Lung microvascular endothelial cell (primary cell): ENCODE data around the gene ARHGEF26. TPM values are rescaled to one million over a fixed set of nuclear protein-coding genes. Genes with fewer than 3 reads are reported as not detected.

ENCODE experiments used
- DNase-seq, 2 donors: peaks; one replicate each; pipeline versions ENCODE4 v3.0.0 to v3.0.0-alpha.2; 2010; ENCODE audit warnings: low read depth in 2 of 2
- total RNA-seq: library from RNA; depleted of rRNA; stranded (reverse); fragments of >200 nt; gene quantifications from 2 replicates; pipeline ENCODE4 v1.2.1, GENCODE V29; 2014

Gene ARHGEF26
- total RNA-seq, 1 donor from 2014 or later = under 0.01 TPM

DNA sequence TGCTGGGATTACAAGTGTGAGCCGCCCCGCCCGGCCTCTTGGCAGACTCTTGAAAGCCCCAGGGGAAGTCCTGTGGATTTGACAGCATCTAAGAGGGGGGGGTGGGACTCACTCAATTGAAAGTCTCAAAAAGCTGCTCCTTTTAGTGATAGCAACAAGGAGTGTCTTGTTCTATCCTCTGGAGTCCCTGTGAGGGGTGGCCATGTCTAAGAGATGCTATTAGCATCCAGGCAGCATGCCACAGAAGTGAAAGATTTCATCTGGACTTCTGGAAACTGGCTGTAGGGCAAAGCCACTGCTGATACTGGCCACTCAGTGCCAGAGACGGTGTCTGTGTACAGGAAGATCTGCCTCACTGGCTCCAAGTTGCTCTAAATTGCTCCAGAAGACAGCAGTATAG lies 129.1 kb downstream of the ARHGEF26 start:
- DNase-seq = no peak

DNA sequence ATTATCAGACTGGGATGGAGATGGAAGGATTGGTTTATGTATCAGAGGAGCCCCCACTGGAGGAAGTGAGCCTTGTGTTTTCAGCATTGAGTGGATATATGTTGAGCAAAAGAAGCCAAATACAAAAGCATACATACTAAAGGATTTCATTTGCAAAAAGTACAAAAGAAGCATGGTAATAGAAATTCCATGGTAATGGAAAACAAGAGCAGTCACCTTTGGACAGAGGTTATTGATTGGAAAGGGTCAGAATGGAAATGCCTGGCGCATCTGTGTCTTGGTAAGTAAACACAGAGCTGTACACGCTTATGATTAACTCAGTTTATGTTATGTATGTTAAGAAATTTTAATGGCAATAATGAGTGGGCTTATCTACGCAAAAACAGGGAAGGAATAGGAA lies 130.4 kb downstream of the ARHGEF26 start:
- DNase-seq = no peak

DNA sequence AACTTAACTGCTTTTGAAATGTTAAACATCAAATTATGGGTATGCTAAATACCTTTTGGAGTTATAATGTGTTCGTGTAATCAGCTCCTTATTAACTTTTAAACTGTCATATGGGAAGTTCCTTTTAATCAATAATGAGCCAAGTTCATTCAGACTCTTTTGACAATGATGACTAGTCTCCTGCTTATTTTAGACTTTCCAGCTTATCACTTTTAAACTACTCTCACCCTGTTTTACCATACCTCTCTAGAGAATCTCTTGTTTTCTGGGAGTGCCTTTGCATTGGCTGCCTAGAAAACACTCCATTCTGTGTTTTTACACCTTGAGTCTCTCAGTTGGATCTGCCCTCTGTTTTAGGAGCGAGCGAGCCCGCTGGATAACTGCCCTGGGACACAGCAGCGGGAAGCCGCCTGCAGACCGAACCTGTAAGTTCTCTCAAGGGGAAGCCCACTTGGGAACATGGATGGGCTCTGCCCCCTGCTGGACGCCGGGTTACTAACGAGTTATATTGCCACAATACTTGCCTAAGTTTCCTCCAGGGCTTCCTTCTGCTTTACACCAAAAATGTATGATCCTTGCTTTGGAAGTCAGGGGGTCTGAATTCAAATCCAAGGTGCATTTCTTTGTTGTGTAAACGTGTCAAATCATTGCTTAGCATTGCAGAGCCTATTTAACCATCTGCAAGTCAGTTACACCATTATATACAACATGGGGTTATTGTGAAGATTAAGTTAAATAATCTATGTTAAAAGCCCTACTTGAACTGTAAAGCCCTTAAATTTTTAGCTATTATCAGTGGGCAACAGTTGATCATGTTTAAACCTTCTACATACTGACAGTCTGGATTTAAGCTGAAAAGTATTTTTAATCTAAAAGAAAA lies 131.8 kb downstream of the ARHGEF26 start:
- DNase-seq = peak; percentile 88 to 90

DNA sequence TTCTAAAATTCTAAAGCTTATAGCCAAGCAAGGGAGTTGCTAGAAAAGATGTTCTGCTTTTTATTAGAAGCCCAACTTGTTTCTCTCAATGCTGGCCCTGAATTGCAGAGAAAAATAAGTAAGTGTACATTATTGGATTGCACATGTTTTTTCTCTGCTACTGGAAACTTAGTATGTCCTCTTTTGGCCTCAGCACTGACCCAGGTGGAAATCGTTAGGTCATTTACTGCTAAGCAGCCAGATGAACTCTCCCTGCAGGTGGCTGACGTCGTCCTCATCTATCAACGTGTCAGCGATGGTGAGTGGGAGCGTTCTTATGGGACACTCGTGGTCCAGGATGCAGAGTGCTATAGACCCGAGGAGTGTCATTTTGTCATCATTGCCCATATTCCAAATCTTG lies 133.3 kb downstream of the ARHGEF26 start:
- no peak for DNase-seq

DNA sequence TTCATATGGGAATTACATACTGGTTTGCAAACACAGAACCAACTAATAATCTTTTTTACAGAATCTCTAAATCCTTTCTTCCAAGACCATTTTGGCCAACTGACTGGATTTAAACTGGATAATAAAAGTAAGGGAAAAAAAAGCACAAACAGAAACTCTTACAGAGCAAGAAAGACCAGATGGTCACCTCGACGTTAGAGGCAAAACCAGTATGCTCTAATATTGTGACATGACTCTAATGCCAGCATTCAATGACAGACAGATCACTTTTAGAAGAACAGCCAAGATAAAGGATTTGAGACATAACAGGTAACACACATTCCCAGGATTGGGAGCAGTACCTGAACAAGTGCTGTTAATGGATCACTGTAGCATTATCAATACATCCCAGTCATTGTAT lies 152.2 kb downstream of the ARHGEF26 start:
- no peak for DNase-seq

DNA sequence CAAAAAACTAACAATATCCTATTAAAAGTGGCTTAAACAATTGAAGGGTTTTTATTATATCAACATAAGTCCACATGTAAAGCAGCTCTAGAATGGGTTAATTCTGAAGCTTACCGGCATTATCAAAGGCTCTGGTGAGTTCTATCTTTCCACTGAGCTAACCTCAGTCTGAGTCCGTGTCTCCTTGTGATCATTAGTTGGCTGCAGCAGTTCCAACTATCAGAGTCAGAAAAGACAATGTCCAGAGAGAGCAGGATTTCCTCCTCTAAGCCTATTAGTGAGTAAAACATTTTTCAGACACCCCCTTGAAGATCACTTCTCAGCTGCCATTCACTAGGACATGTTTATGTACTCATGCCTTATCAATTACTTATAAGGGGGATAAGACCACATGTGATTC lies 153.2 kb downstream of the ARHGEF26 start:
- peak in 1 of 2 donors; percentile 17 for DNase-seq

DNA sequence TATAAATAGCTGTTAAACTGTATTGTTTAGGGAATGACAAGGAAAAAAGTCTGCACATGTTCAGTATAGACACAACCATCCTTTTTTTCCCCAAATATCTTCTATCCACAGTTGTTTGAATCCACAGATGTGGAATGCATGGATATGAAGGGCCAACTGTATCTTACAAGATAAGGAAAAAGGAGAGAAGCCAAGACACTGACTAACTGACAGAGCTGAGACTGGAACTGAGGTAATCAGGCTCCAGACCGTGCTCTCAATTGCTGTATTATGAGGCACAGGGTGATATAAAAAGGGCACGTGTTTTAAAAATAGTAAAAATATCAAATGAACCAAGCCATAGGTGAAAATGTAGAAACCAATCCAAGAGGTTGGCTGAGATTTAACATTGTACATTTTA lies 154.1 kb downstream of the ARHGEF26 start:
- no peak for DNase-seq

DNA sequence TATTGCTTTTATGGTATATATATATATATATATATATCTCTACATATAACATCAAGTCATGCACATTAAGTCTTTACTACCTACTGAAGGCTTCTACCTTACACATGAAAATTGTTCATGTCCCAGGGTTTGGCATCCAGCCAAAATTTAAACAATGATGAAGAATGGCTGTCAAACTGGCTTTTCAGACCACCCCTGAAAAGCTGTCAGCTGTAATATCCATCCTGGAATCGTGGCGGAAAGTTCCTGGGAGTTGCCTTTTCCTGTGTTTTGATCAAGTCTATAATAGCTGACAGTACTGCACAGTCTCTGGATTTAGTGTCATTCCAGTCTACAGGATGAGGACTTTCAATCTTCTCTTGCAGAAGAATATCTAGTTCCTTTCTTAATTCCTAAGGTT lies 154.8 kb downstream of the ARHGEF26 start:
- DNase-seq = peak; percentile 36 to 50

DNA sequence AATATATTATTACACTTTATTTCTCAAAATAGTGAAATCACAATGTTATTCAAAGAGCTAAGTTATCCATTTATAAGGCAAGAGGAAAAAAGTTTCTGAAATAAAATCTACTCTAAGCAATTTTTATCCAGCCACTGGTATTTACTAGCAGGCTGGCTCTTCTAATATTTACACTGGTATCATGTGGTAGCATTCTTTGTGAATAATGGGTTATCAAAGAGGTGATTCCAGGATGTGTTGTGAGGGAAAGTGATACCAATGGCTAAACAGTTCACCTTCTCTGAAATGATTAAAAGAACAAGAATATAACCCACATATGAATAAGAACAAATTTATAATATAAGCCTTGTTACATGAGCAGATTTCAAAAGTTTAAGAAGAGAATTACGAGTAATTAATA lies 159.0 kb downstream of the ARHGEF26 start:
- no peak for DNase-seq

DNA sequence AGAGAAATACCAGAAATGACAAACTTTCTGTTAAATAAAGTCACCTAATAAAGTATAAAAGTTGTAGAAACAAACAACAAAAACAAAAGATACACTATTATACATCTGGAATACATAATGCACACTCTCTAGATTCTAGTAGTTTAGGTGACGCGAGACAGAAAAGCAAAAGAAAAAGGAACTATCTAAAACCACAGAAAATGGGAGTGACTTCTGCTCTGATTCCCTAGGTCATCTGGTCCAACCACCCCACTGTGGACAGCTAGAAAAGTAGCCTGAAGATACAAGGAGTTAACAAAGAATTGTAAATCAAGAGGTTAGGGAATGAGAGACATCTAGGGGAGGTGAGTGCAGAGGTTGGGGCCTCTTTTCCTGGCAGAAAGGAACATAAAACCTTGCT lies 164.0 kb downstream of the ARHGEF26 start:
- no peak for DNase-seq

DNA sequence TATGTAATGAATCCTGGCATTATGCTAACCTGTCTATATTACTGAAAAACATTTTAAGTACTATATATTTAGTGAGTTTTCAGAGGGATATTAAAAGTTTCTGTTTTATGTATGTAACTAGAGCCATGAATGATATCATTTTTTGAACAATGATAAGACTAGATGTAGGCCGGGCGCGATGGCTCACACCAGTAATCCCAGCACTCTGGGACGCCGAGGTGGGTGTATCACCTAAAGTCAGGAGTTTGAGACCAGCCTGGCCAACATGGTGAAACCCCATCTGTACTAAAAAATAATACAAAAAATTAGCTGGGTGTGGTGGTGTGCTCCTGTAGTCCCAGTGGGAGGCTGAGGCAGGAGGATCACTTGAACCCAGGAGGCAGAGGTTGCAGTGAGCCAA lies 169.0 kb downstream of the ARHGEF26 start:
- no peak for DNase-seq

DNA sequence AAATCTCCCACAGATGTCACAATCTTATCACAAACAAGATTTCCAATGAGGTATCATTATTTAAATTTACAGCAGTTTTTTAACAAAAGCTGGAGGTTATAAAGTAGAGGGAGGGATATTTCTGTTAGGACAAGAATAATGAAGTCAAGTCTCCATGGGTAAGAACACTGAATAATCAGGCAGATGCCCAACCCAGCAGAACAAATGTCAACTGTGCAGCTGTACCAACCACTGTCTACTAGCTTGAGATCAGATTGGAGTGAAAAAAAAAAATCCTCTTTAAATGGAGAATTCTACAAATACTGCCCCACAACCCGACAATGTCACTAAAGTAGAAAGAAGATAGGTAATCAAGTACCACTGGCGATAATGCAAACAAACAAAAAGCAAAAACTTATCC lies 172.8 kb downstream of the ARHGEF26 start:
- DNase-seq = no peak

DNA sequence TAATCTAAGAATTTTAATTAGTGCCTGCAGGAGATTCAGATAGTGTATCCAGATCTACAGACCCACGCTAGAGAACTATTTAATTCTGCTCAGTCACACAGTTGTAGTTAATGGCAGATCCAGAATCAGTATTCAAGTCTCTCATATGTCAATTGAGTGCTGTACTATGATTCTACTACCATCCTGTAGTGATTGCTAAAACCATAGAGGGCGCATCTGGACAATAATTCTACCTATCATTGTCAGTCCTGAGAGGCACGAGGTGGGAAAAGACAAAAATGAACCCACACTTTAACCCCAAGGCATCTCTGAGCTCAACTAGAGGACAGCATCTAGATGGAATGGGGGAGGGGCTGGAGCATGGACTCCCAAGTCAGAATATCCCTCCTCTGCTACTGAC lies 180.4 kb downstream of the ARHGEF26 start:
- no peak for DNase-seq

DNA sequence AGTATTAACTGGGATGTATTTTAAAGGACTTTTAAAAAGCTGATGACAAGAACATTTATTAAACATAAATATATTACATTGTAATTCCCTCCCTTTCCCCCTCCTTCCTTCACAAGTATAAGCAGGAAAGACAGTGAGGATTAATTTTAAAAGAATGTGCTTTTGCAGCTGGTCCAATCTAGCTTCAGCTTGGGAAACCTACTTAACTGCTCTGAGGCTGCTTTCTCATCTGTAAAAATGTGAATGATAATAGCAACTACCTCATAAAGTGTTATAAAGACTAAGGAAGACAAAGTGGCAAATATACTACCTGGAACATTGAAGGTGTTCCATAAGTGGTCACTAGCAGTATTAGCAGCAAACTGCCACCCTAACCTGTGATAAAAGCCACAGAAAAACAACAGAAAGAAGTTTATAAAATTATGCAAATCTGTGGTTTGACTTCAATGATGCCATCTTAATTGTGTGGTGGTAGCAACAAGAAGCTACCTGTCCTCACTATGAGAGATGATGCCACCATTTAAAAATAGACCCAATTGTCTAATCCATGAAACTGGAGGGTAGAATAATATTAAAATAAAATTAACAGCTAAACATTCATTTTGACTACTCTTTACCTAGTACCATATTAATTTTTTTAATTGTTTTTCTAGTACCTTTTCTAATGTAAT lies 183.1 kb downstream of the ARHGEF26 start:
- DNase-seq = peak in 1 of 2 donors; percentile 2

DNA sequence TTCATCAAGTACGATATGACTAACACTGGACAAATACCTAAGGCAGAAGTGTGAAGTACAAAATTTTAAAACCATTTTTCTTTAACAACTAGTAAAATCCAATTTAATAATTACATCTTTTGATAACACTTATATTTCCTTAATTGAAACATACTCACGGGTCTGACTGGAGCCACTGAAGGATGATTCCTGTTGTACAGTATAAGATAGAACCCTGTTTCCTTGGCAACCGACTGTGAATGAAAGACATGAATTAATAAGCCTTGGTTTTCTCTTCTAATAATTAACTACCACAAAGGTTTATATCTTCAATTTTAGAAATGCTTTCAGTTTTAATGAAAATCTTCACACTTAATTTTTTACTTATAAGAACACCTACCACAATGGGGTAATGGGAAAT lies 183.7 kb downstream of the ARHGEF26 start:
- no peak for DNase-seq

DNA sequence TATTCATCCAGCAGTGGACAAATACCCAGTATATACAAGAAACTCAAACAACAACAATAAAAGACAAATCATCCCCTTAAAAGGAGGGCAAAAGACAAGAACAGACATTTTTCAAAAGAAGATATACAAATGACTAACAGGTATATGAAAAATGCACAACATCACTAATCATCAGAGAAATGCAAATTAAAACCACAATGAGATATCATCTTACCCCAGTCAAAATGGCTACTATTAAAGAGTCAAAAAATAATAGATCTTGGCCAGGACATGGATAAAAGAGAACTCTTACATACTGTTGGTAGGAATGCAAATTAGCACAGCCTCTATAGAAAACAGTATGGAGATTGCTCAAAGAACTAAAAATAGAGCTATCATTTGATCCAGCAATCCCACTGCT lies 186.2 kb downstream of the ARHGEF26 start:
- no peak for DNase-seq

Other genes with a start within 250 kb of the ARHGEF26 start
- gene DHX36, start 203.1 kb downstream of the ARHGEF26 start, total RNA-seq = 21.6 and 32.3 TPM in 2 replicates